GM12878 (cell line): ENCODE measurements around the gene CATSPER3.

Source experiments
- CBFB ChIP-seq: IDR thresholded peaks from 2 replicates; pipeline ENCODE4 v1.6.1; 2016; ENCODE audit warnings: antibody characterized with exemption, low read depth
- CHD1 ChIP-seq: IDR thresholded peaks from 2 replicates; pipeline ENCODE4 v1.6.1; 2012; ENCODE audit warnings: low read depth, low read length, improper control_type of control experiment
- ESRRA ChIP-seq: IDR thresholded peaks from 2 replicates; pipeline ENCODE4 v1.6.1; 2012; ENCODE audit warnings: mild to moderate bottlenecking, low read length, improper control_type of control experiment
- POLR2AphosphoS2 ChIP-seq: IDR thresholded peaks from 2 replicates; pipeline ENCODE4 v1.6.1; 2011; ENCODE audit warnings: low read depth, mild to moderate bottlenecking, low read length, improper control_type of control experiment, moderate library complexity
- RAD21 ChIP-seq: IDR thresholded peaks from 2 replicates; pipeline ENCODE4 v1.6.1; 2011; ENCODE audit warnings: mild to moderate bottlenecking, low read depth, low read length, moderate library complexity; ENCODE audit not compliant: insufficient read depth
- TF ChIP-seq, protein P1 (sequence below): IDR thresholded peaks from 2 replicates; pipeline ENCODE4 v1.6.1; 2012; ENCODE audit warnings: low read depth, low read length, improper control_type of control experiment
- TF ChIP-seq, protein P2 (sequence below): IDR thresholded peaks from 2 replicates; pipeline ENCODE4 v1.6.1; 2011; ENCODE audit warnings: low read depth, low read length, improper control_type of control experiment, borderline replicate concordance
- TF ChIP-seq, protein P3 (sequence below): IDR thresholded peaks from 2 replicates; pipeline ENCODE4 v1.6.1; 2012; ENCODE audit warnings: low read depth, low read length, improper control_type of control experiment
- TF ChIP-seq, protein P4 (sequence below), 3 experiments: IDR thresholded peaks in 2 of 3; conservative IDR thresholded peaks in 1 of 3; 2 replicates each; pipeline ENCODE4 v1.5.1; 2011; ENCODE audit warnings: low read depth in 3 of 3, low read length in 3 of 3, mild to moderate bottlenecking in 3 of 3, control low read depth in 2 of 3, moderate library complexity in 2 of 3, inconsistent platforms in 1 of 3, mixed read lengths in 1 of 3; ENCODE audit not compliant: control insufficient read depth in 2 of 3, insufficient read depth in 1 of 3; ENCODE audit errors: extremely low read depth in 1 of 3
- TF ChIP-seq, protein P5 (sequence below): IDR thresholded peaks from 2 replicates; pipeline ENCODE4 v1.6.1; 2011; ENCODE audit warnings: low read depth, mild to moderate bottlenecking, low read length, moderate library complexity, borderline replicate concordance; ENCODE audit errors: extremely low read depth

DNA sequence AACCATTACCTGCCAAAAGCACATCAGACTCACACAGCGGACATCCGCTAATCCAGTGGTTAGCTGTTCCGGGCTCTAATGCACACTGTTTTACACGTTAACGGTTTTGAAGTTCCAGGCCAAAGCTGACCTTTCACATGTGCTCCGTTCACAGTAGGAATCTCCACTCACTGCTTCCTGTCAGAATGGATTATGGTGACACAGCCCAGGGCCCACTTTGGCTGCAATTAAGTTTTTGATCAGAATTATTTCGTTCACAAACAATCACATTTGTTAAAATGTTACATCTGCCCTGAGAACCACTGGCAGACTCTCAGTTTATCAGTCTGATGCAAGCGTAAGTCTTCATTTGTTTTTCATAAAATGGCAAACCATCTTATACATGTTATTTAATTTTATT lies 30.2 kb upstream of the CATSPER3 start:
- TF ChIP-seq, protein P1, sequence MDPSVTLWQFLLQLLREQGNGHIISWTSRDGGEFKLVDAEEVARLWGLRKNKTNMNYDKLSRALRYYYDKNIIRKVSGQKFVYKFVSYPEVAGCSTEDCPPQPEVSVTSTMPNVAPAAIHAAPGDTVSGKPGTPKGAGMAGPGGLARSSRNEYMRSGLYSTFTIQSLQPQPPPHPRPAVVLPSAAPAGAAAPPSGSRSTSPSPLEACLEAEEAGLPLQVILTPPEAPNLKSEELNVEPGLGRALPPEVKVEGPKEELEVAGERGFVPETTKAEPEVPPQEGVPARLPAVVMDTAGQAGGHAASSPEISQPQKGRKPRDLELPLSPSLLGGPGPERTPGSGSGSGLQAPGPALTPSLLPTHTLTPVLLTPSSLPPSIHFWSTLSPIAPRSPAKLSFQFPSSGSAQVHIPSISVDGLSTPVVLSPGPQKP = no peak
- TF ChIP-seq CBFB = no peak
- TF ChIP-seq, protein P2, sequence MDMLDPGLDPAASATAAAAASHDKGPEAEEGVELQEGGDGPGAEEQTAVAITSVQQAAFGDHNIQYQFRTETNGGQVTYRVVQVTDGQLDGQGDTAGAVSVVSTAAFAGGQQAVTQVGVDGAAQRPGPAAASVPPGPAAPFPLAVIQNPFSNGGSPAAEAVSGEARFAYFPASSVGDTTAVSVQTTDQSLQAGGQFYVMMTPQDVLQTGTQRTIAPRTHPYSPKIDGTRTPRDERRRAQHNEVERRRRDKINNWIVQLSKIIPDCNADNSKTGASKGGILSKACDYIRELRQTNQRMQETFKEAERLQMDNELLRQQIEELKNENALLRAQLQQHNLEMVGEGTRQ = no peak
- TF ChIP-seq, protein P3, sequence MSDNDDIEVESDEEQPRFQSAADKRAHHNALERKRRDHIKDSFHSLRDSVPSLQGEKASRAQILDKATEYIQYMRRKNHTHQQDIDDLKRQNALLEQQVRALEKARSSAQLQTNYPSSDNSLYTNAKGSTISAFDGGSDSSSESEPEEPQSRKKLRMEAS = no peak
- no peak for TF ChIP-seq RAD21
- TF ChIP-seq, protein P4, sequence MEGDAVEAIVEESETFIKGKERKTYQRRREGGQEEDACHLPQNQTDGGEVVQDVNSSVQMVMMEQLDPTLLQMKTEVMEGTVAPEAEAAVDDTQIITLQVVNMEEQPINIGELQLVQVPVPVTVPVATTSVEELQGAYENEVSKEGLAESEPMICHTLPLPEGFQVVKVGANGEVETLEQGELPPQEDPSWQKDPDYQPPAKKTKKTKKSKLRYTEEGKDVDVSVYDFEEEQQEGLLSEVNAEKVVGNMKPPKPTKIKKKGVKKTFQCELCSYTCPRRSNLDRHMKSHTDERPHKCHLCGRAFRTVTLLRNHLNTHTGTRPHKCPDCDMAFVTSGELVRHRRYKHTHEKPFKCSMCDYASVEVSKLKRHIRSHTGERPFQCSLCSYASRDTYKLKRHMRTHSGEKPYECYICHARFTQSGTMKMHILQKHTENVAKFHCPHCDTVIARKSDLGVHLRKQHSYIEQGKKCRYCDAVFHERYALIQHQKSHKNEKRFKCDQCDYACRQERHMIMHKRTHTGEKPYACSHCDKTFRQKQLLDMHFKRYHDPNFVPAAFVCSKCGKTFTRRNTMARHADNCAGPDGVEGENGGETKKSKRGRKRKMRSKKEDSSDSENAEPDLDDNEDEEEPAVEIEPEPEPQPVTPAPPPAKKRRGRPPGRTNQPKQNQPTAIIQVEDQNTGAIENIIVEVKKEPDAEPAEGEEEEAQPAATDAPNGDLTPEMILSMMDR (IDR thresholded peaks at IDR 0.05 in 2 of 3, conservative IDR thresholded peaks at IDR 0.05 in 1 of 3; ENCODE audit: control insufficient read depth in 2 of 3, extremely low read depth in 1 of 3, insufficient read depth in 1 of 3, low read depth in 3 of 3, low read length in 3 of 3) = no peak
- TF ChIP-seq, protein P5, sequence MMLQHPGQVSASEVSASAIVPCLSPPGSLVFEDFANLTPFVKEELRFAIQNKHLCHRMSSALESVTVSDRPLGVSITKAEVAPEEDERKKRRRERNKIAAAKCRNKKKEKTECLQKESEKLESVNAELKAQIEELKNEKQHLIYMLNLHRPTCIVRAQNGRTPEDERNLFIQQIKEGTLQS = no peak
- no peak for TF ChIP-seq CHD1
- no peak for TF ChIP-seq ESRRA
- no peak for TF ChIP-seq POLR2AphosphoS2
